Measurements from ENCODE around the gene MRPL18.

DNA sequence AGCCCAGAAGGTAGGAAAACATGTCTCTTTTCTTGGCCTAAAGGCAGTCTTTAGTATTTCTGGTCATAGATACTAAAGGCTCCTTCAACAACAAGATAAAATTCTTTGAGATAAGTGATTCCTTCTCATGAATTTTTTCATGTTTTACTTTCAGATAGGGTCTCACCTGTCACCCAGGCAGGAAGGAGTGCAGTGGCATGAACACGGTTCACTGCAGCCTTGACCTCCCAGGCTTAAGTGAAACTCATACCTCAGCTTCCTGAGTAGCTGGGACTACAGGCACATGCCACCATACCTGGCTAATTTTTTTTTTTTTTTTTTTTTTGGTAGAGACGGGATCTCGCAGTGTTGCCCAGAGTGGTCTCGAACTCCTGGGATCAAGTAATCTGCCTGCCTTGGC is 18.9 kb downstream of the MRPL18 start:
- TF ChIP-seq CTCF (IDR thresholded peaks at IDR 0.05; ENCODE audit: poor library complexity) (no peak), EZH2phosphoT487 (IDR thresholded peaks at IDR 0.05; ENCODE audit: low read depth, severe bottlenecking, unreplicated experiment) (no peak), EZH2 (IDR thresholded peaks at IDR 0.05; ENCODE audit: borderline replicate concordance) (no peak)
